Stimulated activated CD4-positive, alpha-beta T cell treated with anti-CD3 and anti-CD28 coated beads, TNF-alpha, amount 100 ng/mL, for 24 hours (primary cell): ENCODE measurements around the gene KCTD11.
"Not testable (repeated sequence)": the region's sequence is repeated elsewhere in the genome, so short reads cannot be mapped to it uniquely, and the experiment has no call there.

Experiments
- DNase-seq, 3 experiments: peaks; one replicate each; pipeline ENCODE4 v3.0.0-alpha.2; 2020; ENCODE audit warnings: low read depth in 3 of 3

The KCTD11 gene

GRCh38 chr17:7343250-7343649 is 8.7 kb upstream of the KCTD11 start:
- DNase-seq, result no peak

GRCh38 chr17:7346761-7347614 is 5.0 kb upstream of the KCTD11 start:
- no peak for DNase-seq

GRCh38 chr17:7347630-7348477 is 4.1 kb upstream of the KCTD11 start:
- no peak for DNase-seq

- no peak for DNase-seq
Observed at GRCh38 chr17:7348478-7349242, 3.3 kb upstream of the KCTD11 start.

GRCh38 chr17:7352503-7352889 is 534 bp downstream of the KCTD11 start:
- DNase-seq, result no peak

GRCh38 chr17:7352910-7353635 is 1.1 kb downstream of the KCTD11 start:
- DNase-seq, result no peak

- no peak for DNase-seq
Observed at GRCh38 chr17:7354262-7354843, 2.4 kb downstream of the KCTD11 start.

GRCh38 chr17:7355053-7355452 is 3.1 kb downstream of the KCTD11 start, which contains the start of gene TMEM95:
Gene TMEM95 (plus strand): TSS chr17:7355156. CDS start chr17:7355205, 49 bp downstream.
- DNase-seq, result no peak

- no peak for DNase-seq
Observed at GRCh38 chr17:7355573-7355972, 3.6 kb downstream of the KCTD11 start.

- DNase-seq, result peak; percentile 72 to 87 (median 74)
Observed at GRCh38 chr17:7356072-7356549, 4.1 kb downstream of the KCTD11 start.

- no peak for DNase-seq
Observed at GRCh38 chr17:7356756-7357155, 4.8 kb downstream of the KCTD11 start.

GRCh38 chr17:7357381-7357780 is 5.4 kb downstream of the KCTD11 start:
- DNase-seq, result no peak

- DNase-seq, result no peak
Observed at GRCh38 chr17:7361906-7362305, 9.9 kb downstream of the KCTD11 start.

GRCh38 chr17:7363311-7363710 is 11.3 kb downstream of the KCTD11 start:
- no peak for DNase-seq

GRCh38 chr17:7365963-7366362 is 14.0 kb downstream of the KCTD11 start:
- not testable (repeated sequence) for DNase-seq

- DNase-seq, result no peak
Observed at GRCh38 chr17:7367083-7367482, 15.1 kb downstream of the KCTD11 start.

GRCh38 chr17:7367918-7368598 is 16.1 kb downstream of the KCTD11 start:
- DNase-seq, result no peak

- DNase-seq, result not testable (repeated sequence)
Observed at GRCh38 chr17:7368599-7368994, 16.6 kb downstream of the KCTD11 start.

- DNase-seq, result no peak
Observed at GRCh38 chr17:7369825-7370224, 17.9 kb downstream of the KCTD11 start.

GRCh38 chr17:7370853-7371252 is 18.9 kb downstream of the KCTD11 start:
- no peak for DNase-seq
